ENCODE measurements around the gene FMN1. TPM values are rescaled to one million over a fixed set of nuclear protein-coding genes. Genes with fewer than 3 reads are reported as not detected.

Gene FMN1
- total RNA-seq, 1 experiment from 2014 or later = 3.9 TPM

- in situ Hi-C loops (cut with HindIII; ENCODE audit: low pct_unique_long_range_greater_than_20kb, low sequenced_read_pairs) = no loop called here
Measured at GRCh38 chr15:33168444-33168843, 26.1 kb downstream of the FMN1 start.

GRCh38 chr15:33163816-33164215, 30.7 kb downstream of the FMN1 start:
- no TSS peak for BruUV-seq (replicated peaks)
- no peak overlapping the region for H3K4me3 ChIP-seq (ENCODE audit: low read depth in 2 of 2, low read length in 2 of 2)
- intact Hi-C loops (cut with micrococcal nuclease; ENCODE audit: unreplicated experiment) (no loop called here), in situ Hi-C loops (cut with HindIII; ENCODE audit: low pct_unique_long_range_greater_than_20kb, low sequenced_read_pairs) (no loop called here)
- POLR2A ChIA-PET = no interaction called here
- CTCF ChIA-PET = no interaction called here
- no peak for TF ChIP-seq POLR2AphosphoS5 (IDR thresholded peaks at IDR 0.05; ENCODE audit: low read depth, low read length)
- TF ChIP-seq, protein P1, sequence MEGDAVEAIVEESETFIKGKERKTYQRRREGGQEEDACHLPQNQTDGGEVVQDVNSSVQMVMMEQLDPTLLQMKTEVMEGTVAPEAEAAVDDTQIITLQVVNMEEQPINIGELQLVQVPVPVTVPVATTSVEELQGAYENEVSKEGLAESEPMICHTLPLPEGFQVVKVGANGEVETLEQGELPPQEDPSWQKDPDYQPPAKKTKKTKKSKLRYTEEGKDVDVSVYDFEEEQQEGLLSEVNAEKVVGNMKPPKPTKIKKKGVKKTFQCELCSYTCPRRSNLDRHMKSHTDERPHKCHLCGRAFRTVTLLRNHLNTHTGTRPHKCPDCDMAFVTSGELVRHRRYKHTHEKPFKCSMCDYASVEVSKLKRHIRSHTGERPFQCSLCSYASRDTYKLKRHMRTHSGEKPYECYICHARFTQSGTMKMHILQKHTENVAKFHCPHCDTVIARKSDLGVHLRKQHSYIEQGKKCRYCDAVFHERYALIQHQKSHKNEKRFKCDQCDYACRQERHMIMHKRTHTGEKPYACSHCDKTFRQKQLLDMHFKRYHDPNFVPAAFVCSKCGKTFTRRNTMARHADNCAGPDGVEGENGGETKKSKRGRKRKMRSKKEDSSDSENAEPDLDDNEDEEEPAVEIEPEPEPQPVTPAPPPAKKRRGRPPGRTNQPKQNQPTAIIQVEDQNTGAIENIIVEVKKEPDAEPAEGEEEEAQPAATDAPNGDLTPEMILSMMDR (IDR thresholded peaks at IDR 0.05) = no peak
- TF ChIP-seq REST (IDR thresholded peaks at IDR 0.05; ENCODE audit: insufficient read depth in 1 of 2, low read depth in 2 of 2, low read length in 1 of 2) = no peak
- no peak for TF ChIP-seq SIN3A (IDR thresholded peaks at IDR 0.05; ENCODE audit: borderline replicate concordance, insufficient read depth, low read depth, low read length)
- no peak for TF ChIP-seq TCF7L2 (IDR thresholded peaks at IDR 0.05; ENCODE audit: low read depth, low read length)
- H3K4me1 ChIP-seq (ENCODE audit: control insufficient read depth, insufficient read depth, low read length) = no peaks in the 10 kb centered on the region
- no peaks in the 10 kb centered on the region for H3K9me3 ChIP-seq (ENCODE audit: control insufficient read depth, insufficient read depth, low read depth, low read length)
- H3K27me3 ChIP-seq (ENCODE audit: control insufficient read depth, insufficient read depth, low read length) = no peaks in the 10 kb centered on the region
- no peak for ATAC-seq
- DNase-seq (ENCODE audit: low read depth, low spot score) = no peak
- H3K36me3 ChIP-seq (ENCODE audit: control insufficient read depth, insufficient read depth, low read length) = no peaks in the 10 kb centered on the region
- H3K27ac ChIP-seq (ENCODE audit: low read length) = no peak overlapping the region

More at GRCh38 chr15:33168444-33168843, 26.1 kb downstream of the FMN1 start:
- DNase-seq (ENCODE audit: low read depth, low spot score) = no peak
- H3K27me3 ChIP-seq (ENCODE audit: control insufficient read depth, insufficient read depth, low read length) = no peaks in the 10 kb centered on the region
- intact Hi-C loops (cut with micrococcal nuclease; ENCODE audit: unreplicated experiment) = no loop called here
- no peaks in the 10 kb centered on the region for H3K36me3 ChIP-seq (ENCODE audit: control insufficient read depth, insufficient read depth, low read length)
- BruUV-seq (replicated peaks) = no TSS peak
- no peaks in the 10 kb centered on the region for H3K9me3 ChIP-seq (ENCODE audit: control insufficient read depth, insufficient read depth, low read depth, low read length)
- ChIA-PET POLR2A (no interaction called here), CTCF (no interaction called here)
- ATAC-seq = no peak
- no peak overlapping the region for H3K27ac ChIP-seq (ENCODE audit: low read length)
- H3K4me3 ChIP-seq (ENCODE audit: low read depth in 2 of 2, low read length in 2 of 2) = no peak overlapping the region
- TF ChIP-seq TCF7L2 (IDR thresholded peaks at IDR 0.05; ENCODE audit: low read depth, low read length) (no peak), REST (IDR thresholded peaks at IDR 0.05; ENCODE audit: insufficient read depth in 1 of 2, low read depth in 2 of 2, low read length in 1 of 2) (no peak), POLR2AphosphoS5 (IDR thresholded peaks at IDR 0.05; ENCODE audit: low read depth, low read length) (no peak)
- TF ChIP-seq, protein P1 (IDR thresholded peaks at IDR 0.05) = no peak
- H3K4me1 ChIP-seq (ENCODE audit: control insufficient read depth, insufficient read depth, low read length) = no peaks in the 10 kb centered on the region
